PC-3 (cell line): Measurements from ENCODE around the gene GOPC.

Experiments used
- CTCF ChIP-seq: fragments of 300-600 bp; sonication (generic); conservative IDR thresholded peaks from 2 replicates; pipeline ENCODE4 v1.5.1; 2017; ENCODE audit warnings: antibody characterized with exemption, low read depth, mild to moderate bottlenecking, low read length
- EZH2 ChIP-seq: fragments of 300-600 bp; sonication (generic); IDR thresholded peaks from one replicate; pipeline ENCODE4 v1.6.1; 2017; ENCODE audit warnings: antibody characterized with exemption, mild to moderate bottlenecking, low read length; ENCODE audit not compliant: unreplicated experiment
- EZH2phosphoT487 ChIP-seq: fragments of 300-600 bp; sonication (generic); IDR thresholded peaks from 2 replicates; pipeline ENCODE4 v1.6.1; 2018; ENCODE audit warnings: mild to moderate bottlenecking, antibody characterized with exemption, low read length, borderline replicate concordance

- no peak for TF ChIP-seq EZH2
- TF ChIP-seq CTCF: no peak
- TF ChIP-seq EZH2phosphoT487: no peak
These were observed 9.1 kb downstream of the GOPC start for GRCh38 chr6:117592983-117593759.
